Calu3 (cell line): ENCODE data around the gene MAP3K1. TPM values are rescaled to one million over a fixed set of nuclear protein-coding genes. Genes with fewer than 3 reads are reported as not detected.

ENCODE experiments used
- BruUV-seq: library from RNA; stranded (reverse); fragments of 400-500 nt; replicated peaks from 2 replicates; lab custom pipeline; 2021; lab: Mats Ljungman, UMichigan
- CTCF ChIA-PET: fragments of 300-600 bp; sonication (Branson Sonifier 250); formaldehyde crosslinking; loops from one replicate; lab custom pipeline; 2022; ENCODE audit warnings: antibody characterized with exemption; lab: Charles Lee
- DNase-seq: peaks from one replicate; pipeline ENCODE4 v3.0.0; 2022
- H3K27ac Mint-ChIP-seq: one replicate; pipeline ENCODE4 v1.8.0; 2022; ENCODE audit warnings: mixed read lengths; ENCODE audit not compliant: unreplicated experiment
- H3K27me3 Mint-ChIP-seq: one replicate; pipeline ENCODE4 v1.8.0; 2022; ENCODE audit warnings: mixed read lengths; ENCODE audit not compliant: unreplicated experiment
- H3K36me3 Mint-ChIP-seq: one replicate; pipeline ENCODE4 v1.8.0; 2022; ENCODE audit warnings: mild to moderate bottlenecking, moderate library complexity, mixed read lengths; ENCODE audit not compliant: insufficient read depth, unreplicated experiment
- H3K4me1 Mint-ChIP-seq: one replicate; pipeline ENCODE4 v1.8.0; 2022; ENCODE audit warnings: mild to moderate bottlenecking, low read depth, mixed read lengths; ENCODE audit not compliant: unreplicated experiment
- H3K4me3 Mint-ChIP-seq: one replicate; pipeline ENCODE4 v1.8.0; 2022; ENCODE audit warnings: mild to moderate bottlenecking, low read depth, moderate library complexity, mixed read lengths; ENCODE audit not compliant: unreplicated experiment
- H3K9me3 Mint-ChIP-seq: one replicate; pipeline ENCODE4 v1.8.0; 2022; ENCODE audit warnings: low read depth, mixed read lengths; ENCODE audit not compliant: unreplicated experiment
- intact Hi-C: fragments of 100-400 bp; cut with micrococcal nuclease; formaldehyde crosslinking; loops from one replicate; pipeline ENCODE4 v1.10.0; 2022; ENCODE audit not compliant: unreplicated experiment
- total RNA-seq: library from RNA; stranded (reverse); gene quantifications from 2 replicates; pipeline ENCODE4 v1.2.3, GENCODE V29; 2022
- TF ChIP-seq, protein P1 (sequence below): fragments of 200-600 bp; IDR thresholded peaks from one replicate; pipeline ENCODE4 v1.8.0; 2022; ENCODE audit warnings: antibody characterized with exemption; ENCODE audit not compliant: unreplicated experiment

The MAP3K1 gene
- total RNA-seq, 1 experiment from 2014 or later, result 32.9 TPM

- peaks cover 17% of the 10 kb centered on the region for H3K36me3 Mint-ChIP-seq
- intact Hi-C loops, result no loop called here
- no peaks in the 10 kb centered on the region for H3K27me3 Mint-ChIP-seq
- CTCF ChIA-PET, result no interaction called here
- TF ChIP-seq, protein P1, sequence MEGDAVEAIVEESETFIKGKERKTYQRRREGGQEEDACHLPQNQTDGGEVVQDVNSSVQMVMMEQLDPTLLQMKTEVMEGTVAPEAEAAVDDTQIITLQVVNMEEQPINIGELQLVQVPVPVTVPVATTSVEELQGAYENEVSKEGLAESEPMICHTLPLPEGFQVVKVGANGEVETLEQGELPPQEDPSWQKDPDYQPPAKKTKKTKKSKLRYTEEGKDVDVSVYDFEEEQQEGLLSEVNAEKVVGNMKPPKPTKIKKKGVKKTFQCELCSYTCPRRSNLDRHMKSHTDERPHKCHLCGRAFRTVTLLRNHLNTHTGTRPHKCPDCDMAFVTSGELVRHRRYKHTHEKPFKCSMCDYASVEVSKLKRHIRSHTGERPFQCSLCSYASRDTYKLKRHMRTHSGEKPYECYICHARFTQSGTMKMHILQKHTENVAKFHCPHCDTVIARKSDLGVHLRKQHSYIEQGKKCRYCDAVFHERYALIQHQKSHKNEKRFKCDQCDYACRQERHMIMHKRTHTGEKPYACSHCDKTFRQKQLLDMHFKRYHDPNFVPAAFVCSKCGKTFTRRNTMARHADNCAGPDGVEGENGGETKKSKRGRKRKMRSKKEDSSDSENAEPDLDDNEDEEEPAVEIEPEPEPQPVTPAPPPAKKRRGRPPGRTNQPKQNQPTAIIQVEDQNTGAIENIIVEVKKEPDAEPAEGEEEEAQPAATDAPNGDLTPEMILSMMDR, result no peak
- H3K27ac Mint-ChIP-seq, result no peak overlapping the region
- DNase-seq, result no peak
- no TSS peak for BruUV-seq
- no peak overlapping the region for H3K4me3 Mint-ChIP-seq
- no peaks in the 10 kb centered on the region for H3K4me1 Mint-ChIP-seq
- no peaks in the 10 kb centered on the region for H3K9me3 Mint-ChIP-seq
These were observed 123.5 kb downstream of the MAP3K1 start for GRCh38 chr5:56938858-56939257.

DNA sequence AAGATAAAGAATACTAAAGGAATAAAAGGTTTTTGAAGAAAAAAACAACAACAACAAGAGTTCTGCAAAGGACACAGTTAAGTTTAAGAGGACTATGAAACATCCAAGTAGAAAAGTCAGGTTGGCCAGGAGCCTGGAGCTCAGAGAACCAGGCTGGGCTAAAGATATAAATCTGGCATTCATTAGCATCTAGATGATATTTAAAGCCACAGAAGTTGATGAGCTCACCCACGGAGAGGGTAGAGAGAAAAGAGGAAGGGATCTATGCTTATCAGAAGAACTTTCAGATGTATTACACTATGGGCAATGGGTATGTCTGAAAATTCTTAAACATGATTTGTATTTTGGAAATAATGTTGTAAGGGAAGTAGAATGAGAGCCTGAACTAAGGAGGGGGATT, 126.6 kb downstream of the MAP3K1 start:
- Mint-ChIP-seq H3K27me3 (no peaks in the 10 kb centered on the region), H3K36me3 (peaks cover 11% of the 10 kb centered on the region), H3K4me3 (no peak overlapping the region), H3K9me3 (no peaks in the 10 kb centered on the region), H3K27ac (no peak overlapping the region), H3K4me1 (no peaks in the 10 kb centered on the region)
- TF ChIP-seq, protein P1, result no peak
- DNase-seq, result no peak
- intact Hi-C loops, result no loop called here
- no TSS peak for BruUV-seq
- CTCF ChIA-PET, result no interaction called here

Other genes starting within 250 kb of the MAP3K1 start
- 11.1 and 11.9 TPM in 2 replicates for gene SETD9, start 94.0 kb downstream of the MAP3K1 start, total RNA-seq
- 24.1 and 26.3 TPM in 2 replicates for gene MIER3, start 136.6 kb downstream of the MAP3K1 start, total RNA-seq